HG03039 (cell line): ENCODE measurements around the gene HOXA3.

Experiments
- ATAC-seq: cut with Tn5 transposase; IDR thresholded peaks from one replicate; pipeline ENCODE4 v1.9.1; 2021; ENCODE audit warnings: mild to moderate bottlenecking, moderate library complexity; ENCODE audit not compliant: unreplicated experiment

The HOXA3 gene

DNA sequence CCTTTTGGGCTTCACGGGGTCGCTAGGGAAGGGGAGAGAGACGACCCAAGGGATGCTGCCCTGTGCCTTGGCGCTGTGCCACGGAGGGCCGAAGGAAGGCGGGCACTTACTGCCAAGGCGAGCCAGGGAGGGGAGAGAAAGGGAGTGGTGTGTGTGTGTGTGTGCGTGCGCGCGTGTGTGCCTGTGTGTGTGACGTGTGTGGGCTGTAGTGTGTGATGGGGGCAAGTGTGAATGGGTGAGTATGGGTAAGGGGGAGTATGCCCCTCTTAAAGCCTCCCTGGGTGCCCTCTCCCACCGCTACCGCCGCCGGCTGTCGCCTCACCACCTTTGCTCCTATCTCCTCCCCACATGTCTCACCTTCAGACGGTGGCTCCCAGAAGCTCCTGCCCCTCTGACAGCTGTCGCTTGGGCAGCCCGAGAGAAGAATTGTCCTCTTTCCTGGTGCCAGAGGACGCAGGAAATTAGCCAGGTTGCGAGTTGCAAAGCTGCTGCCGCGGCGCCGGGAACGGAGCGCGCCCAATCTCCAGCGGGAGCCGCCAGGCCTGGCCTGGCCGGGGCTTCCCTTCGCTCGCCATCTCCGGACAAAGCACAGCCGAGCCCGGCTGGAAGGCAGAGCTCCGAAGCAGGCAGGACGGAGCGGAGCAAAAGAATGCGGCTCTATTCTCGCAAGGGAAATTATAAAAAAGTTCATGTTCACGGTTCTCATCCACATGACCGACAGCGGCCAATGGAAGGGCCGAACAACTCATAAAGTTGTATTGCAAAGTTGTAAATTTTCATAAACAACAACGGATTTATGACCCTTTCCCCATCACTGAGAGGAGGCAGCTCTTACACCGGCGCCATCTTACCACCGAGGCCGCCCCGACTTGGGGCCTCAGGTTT lies at the start of gene HOXA3:
TSS of gene HOXA3 (minus strand) at position 653 of the 885 bp plus-strand sequence. CDS start 41,943 bp downstream, outside the sequence.
- ATAC-seq: no peak

DNA sequence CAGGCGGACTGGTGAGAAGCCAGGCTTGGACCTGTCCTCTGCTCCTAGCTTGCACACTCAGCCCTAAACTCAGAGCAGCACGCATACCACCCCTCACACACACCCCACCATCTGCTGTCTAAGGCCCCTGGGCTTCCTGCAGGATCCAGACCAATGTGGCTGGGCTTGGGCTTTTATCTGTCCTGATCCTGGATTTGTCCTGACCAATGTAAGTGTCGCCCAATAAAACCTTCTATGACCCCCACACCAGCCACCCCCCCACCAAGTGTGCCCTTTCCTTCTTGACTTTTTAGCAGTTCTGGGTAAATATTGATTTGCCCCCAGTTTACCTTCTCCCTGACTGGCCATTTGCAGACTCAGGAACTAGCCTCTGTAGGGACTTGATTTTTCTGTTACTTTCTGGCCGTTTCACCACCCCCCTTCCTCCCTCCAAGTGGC lies 49.2 kb upstream of the HOXA3 start:
- ATAC-seq: no peak

GRCh38 chr7:27200761-27201579 lies 48.6 kb upstream of the HOXA3 start:
- no peak for ATAC-seq

GRCh38 chr7:27199849-27200760 lies 47.7 kb upstream of the HOXA3 start, which contains the start of gene HOXA13:
Gene HOXA13, minus strand, starts transcription at chr7:27200091. Its CDS starts 14 bp downstream, at chr7:27200077.
- no peak for ATAC-seq

DNA sequence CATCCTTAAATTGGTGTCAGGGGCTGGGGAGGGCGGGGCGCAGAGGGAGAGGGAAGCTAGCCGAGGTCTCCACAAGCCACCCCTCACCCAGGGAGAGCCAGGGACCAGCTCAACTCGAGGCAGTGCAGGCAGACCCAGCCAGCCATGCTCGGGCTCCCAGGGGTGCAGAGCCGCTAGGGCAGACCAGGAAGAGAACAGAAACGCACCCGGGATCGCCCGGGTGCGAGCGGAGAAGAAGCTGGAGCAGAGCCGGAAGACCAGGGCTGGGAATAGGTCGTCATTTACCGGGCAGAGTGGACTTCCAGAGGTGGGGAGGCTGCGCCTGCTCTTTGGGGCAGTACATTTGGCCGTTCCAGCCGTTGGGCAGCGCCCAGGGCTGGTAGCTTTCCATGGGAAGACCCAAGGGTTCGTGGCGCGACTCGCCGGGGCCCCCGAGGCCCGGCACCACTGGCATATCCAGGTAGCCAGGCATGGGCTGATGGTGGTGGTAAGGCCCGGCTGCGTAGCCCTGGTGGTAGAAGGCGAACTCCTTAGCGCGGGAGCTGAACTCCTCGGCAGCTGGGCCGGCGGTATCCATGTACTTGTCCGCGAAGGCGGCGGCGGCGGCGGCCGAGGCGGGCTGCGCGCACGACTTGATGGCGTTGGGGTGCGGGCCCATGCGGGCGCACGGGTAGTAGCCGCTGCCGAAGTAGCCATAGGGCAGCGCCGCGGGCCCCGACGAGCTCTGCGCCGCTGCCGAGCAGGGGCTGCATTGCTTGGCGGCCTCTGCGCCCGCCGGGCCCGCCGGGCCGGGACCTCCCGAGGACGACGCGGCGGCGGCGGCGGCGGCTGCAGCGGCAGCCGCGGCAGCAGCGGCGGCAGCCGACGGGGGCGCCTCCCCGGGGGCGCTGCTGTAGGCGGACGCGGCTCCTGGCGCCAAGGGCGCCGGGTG lies 46.8 kb upstream of the HOXA3 start:
- no peak for ATAC-seq

- no peak for ATAC-seq
Observed at GRCh38 chr7:27198138-27198841, 45.9 kb upstream of the HOXA3 start.

GRCh38 chr7:27197137-27198042 lies 45.0 kb upstream of the HOXA3 start:
- no peak for ATAC-seq

- ATAC-seq: no peak
Observed at GRCh38 chr7:27196287-27196767, 43.9 kb upstream of the HOXA3 start.

GRCh38 chr7:27194686-27195379 lies 42.5 kb upstream of the HOXA3 start:
- ATAC-seq: no peak

- no peak for ATAC-seq
Observed at GRCh38 chr7:27194002-27194352, 41.6 kb upstream of the HOXA3 start.

DNA sequence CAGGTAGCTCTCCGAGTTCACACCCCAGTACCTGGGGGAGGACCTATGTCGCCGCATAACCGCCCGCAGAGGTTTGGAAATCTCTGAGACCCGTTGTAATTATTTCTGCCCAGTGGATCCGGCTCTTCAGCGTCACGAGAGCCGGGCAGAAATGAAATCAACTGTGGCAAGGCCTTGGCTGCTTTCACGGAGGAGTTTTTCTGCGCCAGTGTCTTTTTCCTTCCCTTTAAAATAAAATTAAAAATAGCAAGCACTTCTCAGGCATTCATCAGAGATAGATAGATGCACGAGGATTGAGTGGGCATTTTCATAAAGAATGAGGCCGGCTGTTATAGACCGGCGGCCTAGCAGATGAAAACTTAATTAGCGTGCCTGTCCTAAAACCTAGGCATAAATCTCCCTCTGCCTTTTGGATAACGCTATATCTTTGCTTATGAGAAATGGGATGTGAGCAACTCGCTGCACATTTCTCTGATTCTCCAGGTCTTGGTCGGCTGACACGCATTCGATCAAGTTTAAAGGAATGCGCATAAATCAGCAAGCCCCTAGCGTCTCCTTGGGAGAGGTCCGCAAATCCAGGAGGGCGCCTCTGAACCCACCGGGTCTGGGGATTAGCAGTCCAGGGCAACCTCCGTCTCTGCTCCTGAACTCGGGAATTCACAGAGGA lies 41.1 kb upstream of the HOXA3 start:
- no peak for ATAC-seq

DNA sequence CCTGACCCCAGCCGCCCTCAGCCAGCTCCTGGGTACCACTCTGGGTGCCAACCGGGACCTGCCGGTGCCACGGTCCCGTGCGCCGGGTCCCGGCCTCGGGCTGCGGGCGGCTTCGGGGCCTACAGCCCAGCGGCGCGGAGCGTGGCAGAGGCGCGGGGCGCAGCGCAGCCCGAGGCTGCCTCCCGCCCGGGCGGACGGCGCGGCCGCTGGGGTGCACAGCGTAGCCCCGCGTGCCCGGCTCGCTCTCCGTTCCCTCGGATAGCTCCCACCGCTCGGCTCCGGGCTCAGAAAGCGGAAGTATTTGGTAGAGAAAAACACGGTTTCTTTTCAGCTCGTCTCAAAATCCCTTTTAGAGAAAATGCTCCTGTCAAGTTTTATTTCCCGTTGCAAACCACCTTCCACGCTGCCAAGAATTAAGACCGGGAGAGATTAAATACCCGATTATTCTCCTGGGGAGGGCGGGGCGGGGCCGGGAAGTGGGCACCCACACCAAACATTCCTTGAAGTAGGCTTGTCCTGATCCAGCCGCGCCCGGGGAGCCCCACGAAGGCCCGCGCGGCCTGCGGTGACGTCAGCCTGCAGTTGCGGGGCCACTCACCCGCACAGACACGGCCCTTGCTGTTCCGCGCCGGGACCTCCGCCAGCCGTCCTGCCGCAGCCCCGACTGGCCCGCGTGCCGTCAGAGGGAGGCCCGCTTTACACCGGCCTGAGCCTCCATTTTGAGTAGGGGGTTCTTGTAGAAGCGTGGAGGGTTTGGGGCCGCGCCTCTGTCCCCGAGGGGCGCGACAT lies 40.4 kb upstream of the HOXA3 start:
- no peak for ATAC-seq

GRCh38 chr7:27191833-27192545 lies 39.6 kb upstream of the HOXA3 start:
- no peak for ATAC-seq

- ATAC-seq: no peak
Observed at GRCh38 chr7:27191161-27191731, 38.9 kb upstream of the HOXA3 start.
